Esophagus squamous epithelium (tissue), 5 donors: Measurements from ENCODE around the gene METRN. TPM values are rescaled to one million over a fixed set of nuclear protein-coding genes. Genes with fewer than 3 reads are reported as not detected.

Experiments used
- DNase-seq: peaks from one replicate; lab custom pipeline; 2025; lab: John Stamatoyannopoulos, UW
- H3K27ac ChIP-seq, 4 donors: fragments of 200-600 bp; sonication (generic); one replicate each; pipeline ENCODE4 v1.5.1; 2016 to 2019; ENCODE audit warnings: mild to moderate bottlenecking in 1 of 4
- H3K27me3 ChIP-seq, 4 donors: fragments of 200-600 bp; sonication (generic); 1 replicate in 3 of 4; 2 replicates in 1 of 4; pipeline versions ENCODE4 v1.5.1 to v1.6.0; 2017 to 2021; ENCODE audit warnings: antibody characterized with exemption in 1 of 4
- H3K36me3 ChIP-seq, 3 donors: fragments of 200-600 bp; sonication (generic); one replicate each; pipeline ENCODE4 v1.5.1; 2016 to 2019
- H3K4me1 ChIP-seq, 3 donors: fragments of 200-600 bp; sonication (generic); one replicate each; pipeline ENCODE4 v1.5.1; 2017 to 2019
- H3K4me3 ChIP-seq, 4 donors: fragments of 200-600 bp; sonication (generic); 1 replicate in 3 of 4; 2 replicates in 1 of 4; pipeline ENCODE4 v1.5.1; 2016 to 2019; ENCODE audit warnings: mild to moderate bottlenecking in 2 of 4, moderate library complexity in 1 of 4
- H3K9me3 ChIP-seq, 3 donors: fragments of 200-600 bp; sonication (generic); one replicate each; pipeline ENCODE4 v1.5.1; 2016 to 2019
- POLR2A ChIP-seq, 4 donors: fragments of 450-650 bp; IDR thresholded peaks; one replicate each; pipeline ENCODE4 v1.6.1; 2017; ENCODE audit warnings: antibody characterized with exemption in 4 of 4, mild to moderate bottlenecking in 4 of 4, moderate library complexity in 3 of 4
- WGBS, 2 donors: methylation state at CpG; one replicate each; pipeline ENCODE4 v1.1.5; 2018; 5-methylcytosine and 5-hydroxymethylcytosine counted together
- intact Hi-C: fragments of 100-400 bp; cut with DNase I; formaldehyde crosslinking; loops from one replicate; pipeline ENCODE4 v1.15.0; 2022
- total RNA-seq, 4 donors: library from RNA; depleted of rRNA; stranded (reverse); fragments of >200 nt; gene quantifications; one replicate each; pipeline ENCODE4 v1.1.0, GENCODE V29; 2016
- TF ChIP-seq, protein P1 (sequence below), 6 experiments: fragments of 450-650 bp in 4 of 6; fragments of 200-600 bp in 2 of 6; sonication (generic) in 2 of 6; IDR thresholded peaks; one replicate each; pipeline ENCODE4 v1.5.1; 2016 to 2019; ENCODE audit warnings: antibody characterized with exemption in 6 of 6, mild to moderate bottlenecking in 4 of 6, moderate library complexity in 4 of 6
- donor health status: DM: yes; HTN: yes; CAD: no.

METRN gene
- 10 to 100 TPM in 2 of 4 donors, 1 to 10 TPM in 2; 4.2 to 12.7 (median 8.8) TPM for total RNA-seq

DNA sequence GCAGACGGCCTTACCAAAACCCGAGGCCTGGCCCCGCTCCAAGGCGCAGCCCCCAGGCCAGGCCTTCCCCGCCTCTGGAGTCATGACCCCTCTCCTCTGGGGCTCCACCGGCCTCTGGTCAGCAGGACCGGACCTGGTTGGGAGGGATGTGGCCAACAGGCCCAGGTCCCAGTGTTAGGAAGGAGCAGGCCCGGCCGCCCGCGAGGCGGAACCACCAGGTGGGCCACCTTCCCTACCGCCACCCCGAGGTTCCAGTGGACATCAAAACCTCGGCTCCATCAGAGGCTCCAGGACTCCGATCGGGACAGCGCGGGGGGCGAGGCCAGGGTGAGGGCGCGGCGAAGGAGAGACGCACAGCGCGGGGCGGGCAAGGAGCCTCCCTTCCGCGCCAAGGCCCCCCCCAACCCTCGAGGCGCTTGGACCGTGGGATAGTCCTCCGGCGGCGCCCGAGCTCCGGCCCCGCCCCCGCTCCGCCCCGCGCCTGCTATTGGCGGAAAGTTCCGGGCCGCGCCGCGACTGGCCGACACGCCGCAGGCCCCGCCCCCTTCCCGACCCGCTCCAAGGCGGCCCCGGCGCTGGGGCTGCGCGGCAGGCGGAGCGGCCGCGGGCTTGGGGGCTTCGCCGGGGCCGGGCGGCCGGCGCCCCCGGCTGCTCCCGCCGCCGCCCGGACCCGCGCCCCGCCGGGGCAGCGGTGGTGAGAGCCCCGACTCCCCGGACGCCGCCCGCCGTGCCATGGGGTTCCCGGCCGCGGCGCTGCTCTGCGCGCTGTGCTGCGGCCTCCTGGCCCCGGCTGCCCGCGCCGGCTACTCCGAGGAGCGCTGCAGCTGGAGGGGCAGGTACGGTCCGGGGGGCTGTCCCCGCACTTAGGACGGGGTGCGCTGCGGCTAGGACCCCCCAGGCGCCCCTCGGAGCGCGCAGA lies at the start of gene METRN:
Gene METRN (plus strand): TSS at position 561 of the 919 bp plus-strand sequence. CDS start 172 bp downstream, at position 733.
- Histone ChIP-seq H3K27me3 (peaks cover 6 to 67% (median 18%) of the 10 kb centered on the region in 4 donors), H3K4me3 (peak within 1 kb of the TSS; percentile 52 to 87 (median 62)), H3K36me3 (no peaks in the 10 kb centered on the region), H3K27ac (peak within 1 kb of the TSS in 2 of 4 donors; percentile 36 to 61), H3K9me3 (no peaks in the 10 kb centered on the region), H3K4me1 (peaks cover 23 to 74% (median 25%) of the 10 kb centered on the region in 3 donors)
- no peak for DNase-seq
- intact Hi-C loops = loop anchor here (5.0 kb wide), 1 partner anchor 72 kb away; the partner anchor contains the start of genes CHTF18 and RPUSD1
- peak in 1 of 4 donors; percentile 7 for TF ChIP-seq POLR2A (IDR thresholded peaks at IDR 0.05)
- TF ChIP-seq, protein P1, sequence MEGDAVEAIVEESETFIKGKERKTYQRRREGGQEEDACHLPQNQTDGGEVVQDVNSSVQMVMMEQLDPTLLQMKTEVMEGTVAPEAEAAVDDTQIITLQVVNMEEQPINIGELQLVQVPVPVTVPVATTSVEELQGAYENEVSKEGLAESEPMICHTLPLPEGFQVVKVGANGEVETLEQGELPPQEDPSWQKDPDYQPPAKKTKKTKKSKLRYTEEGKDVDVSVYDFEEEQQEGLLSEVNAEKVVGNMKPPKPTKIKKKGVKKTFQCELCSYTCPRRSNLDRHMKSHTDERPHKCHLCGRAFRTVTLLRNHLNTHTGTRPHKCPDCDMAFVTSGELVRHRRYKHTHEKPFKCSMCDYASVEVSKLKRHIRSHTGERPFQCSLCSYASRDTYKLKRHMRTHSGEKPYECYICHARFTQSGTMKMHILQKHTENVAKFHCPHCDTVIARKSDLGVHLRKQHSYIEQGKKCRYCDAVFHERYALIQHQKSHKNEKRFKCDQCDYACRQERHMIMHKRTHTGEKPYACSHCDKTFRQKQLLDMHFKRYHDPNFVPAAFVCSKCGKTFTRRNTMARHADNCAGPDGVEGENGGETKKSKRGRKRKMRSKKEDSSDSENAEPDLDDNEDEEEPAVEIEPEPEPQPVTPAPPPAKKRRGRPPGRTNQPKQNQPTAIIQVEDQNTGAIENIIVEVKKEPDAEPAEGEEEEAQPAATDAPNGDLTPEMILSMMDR (IDR thresholded peaks at IDR 0.05) = no peak
- no CpG with 5 or more reads among the region's 108 CpGs for WGBS, 2 donors

DNA sequence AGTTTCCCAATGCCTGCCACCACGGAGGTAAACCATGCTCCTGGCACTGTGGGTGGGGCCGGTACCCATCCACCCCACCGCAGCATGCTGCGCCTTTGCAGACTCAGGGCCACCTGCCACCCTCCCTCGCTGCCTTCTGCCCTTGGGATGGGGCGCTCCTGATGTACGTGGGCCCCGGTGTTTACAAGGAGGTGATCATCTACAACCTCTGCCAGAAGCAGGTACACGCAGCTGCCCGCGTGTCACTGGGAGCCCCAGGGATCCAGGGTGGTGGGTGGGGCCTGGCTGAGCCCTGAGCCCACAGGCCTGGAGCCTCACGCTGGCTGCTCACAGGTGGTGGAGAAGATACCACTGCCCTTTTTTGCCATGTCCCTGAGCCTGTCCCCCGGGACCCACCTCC lies 48.3 kb upstream of the METRN start:
- TF ChIP-seq, protein P1 (IDR thresholded peaks at IDR 0.05) = no peak
- TF ChIP-seq POLR2A (IDR thresholded peaks at IDR 0.05) = no peak
- H3K4me1 ChIP-seq = peaks cover 16 to 33% (median 17%) of the 10 kb centered on the region in 3 donors
- WGBS, 2 donors = 88% methylated on average over 4 of the region's 13 CpGs; no CpG with 5 or more reads in 1 of the 2 donors
- no peaks in the 10 kb centered on the region for H3K9me3 ChIP-seq
- H3K27me3 ChIP-seq = no peaks in the 10 kb centered on the region
- H3K36me3 ChIP-seq = peaks cover 16 to 26% (median 19%) of the 10 kb centered on the region in 3 donors
- intact Hi-C loops = loop anchor here (10.0 kb wide), 1 partner anchor 82 kb away; no protein-coding TSS in a partner anchor
- no peak overlapping the region for H3K4me3 ChIP-seq
- no peak overlapping the region for H3K27ac ChIP-seq
- DNase-seq = no peak

DNA sequence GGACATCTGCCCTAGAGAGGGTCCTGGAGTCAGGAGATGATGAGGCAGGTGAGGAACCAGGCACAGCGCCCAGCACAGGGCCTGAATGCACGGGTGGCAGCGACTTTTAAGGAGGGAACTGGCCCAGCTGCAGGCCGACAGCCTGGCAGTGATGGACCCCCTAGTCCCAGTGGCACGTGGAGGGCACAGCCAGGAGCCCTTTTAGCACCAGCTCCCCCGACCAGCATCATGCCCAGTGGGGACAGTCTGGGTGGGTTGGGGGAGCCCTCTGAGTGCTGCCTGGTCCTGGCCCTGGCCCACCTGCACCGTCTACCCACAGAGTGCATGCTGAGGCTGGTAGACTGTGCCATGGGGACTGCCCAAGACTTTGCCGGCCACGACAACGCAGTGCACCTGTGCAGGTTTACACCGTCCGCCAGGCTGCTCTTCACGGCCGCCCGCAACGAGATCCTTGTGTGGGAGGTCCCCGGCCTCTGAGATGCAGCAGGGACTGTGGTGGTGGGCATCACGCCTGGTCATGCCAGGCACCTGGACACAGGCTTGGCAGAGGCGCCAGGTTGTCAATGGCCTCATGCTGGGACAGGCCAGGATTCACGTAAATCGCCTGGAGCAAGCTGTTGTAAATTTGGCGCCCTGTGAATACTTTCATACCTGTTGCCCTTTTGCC lies 47.7 kb upstream of the METRN start:
- Histone ChIP-seq H3K27ac (peak overlapping the region; percentile 87 to 93 (median 92)), H3K4me1 (peaks cover 16 to 32% (median 16%) of the 10 kb centered on the region in 3 donors), H3K27me3 (no peaks in the 10 kb centered on the region), H3K4me3 (peak overlapping the region in 3 of 4 donors; percentile 62 to 89 (median 82)), H3K9me3 (no peaks in the 10 kb centered on the region), H3K36me3 (peaks cover 22 to 33% (median 25%) of the 10 kb centered on the region in 3 donors)
- 52 to 72% methylated on average over 10 to 17 of the region's 22 CpGs for WGBS, 2 donors
- TF ChIP-seq POLR2A (IDR thresholded peaks at IDR 0.05) = no peak
- TF ChIP-seq, protein P1 (IDR thresholded peaks at IDR 0.05) = no peak
- intact Hi-C loops = loop anchor here (10.0 kb wide), 1 partner anchor 82 kb away; no protein-coding TSS in a partner anchor
- no peak for DNase-seq

DNA sequence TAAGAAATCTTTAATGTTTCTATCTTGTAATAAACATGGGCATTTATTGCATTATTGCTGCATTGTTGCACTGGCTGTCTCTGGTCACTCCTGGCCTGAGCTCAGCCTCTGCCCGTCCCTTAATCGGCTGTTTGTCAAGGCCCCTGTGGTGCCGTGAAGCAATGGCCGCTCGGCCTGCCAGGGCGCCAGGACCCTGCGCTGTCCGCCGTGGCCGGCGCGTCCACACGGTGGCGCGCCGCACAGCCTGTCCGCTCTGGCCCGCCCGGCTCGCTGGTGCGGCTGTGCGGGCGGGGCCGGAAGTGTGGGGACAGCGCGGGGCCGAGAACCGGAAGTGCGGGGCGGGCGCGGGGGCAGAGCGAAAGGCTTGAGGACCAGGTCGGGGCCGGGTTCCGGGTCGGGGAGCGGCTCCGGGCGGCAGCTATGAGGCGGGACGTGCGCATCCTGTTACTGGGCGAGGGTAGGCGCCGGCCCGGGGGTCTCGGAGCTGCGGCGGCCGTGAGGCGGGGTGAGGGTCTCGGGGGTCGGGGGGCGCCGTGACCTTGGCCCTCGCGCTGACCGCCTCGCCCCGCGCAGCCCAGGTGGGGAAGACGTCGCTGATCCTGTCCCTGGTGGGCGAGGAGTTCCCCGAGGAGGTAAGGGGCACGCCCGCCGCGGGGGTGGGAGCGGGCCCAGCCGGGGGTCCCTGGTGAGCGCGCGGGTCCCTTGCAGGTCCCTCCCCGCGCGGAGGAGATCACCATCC lies 47.0 kb upstream of the METRN start, which contains the start of gene RHOT2:
Gene RHOT2 (plus strand): TSS at position 353 of the 739 bp plus-strand sequence. CDS start 68 bp downstream, at position 421.
- peak; percentile 65 for DNase-seq
- Histone ChIP-seq H3K36me3 (peaks cover 29 to 40% (median 30%) of the 10 kb centered on the region in 3 donors), H3K27me3 (no peaks in the 10 kb centered on the region), H3K4me1 (peaks cover 16 to 36% (median 16%) of the 10 kb centered on the region in 3 donors), H3K9me3 (no peaks in the 10 kb centered on the region), H3K4me3 (peak within 1 kb of the TSS; percentile 62 to 89 (median 82)), H3K27ac (peak within 1 kb of the TSS; percentile 87 to 93 (median 92))
- 0% methylated on average over 2 of the region's 78 CpGs; no CpG with 5 or more reads in 1 of the 2 donors for WGBS, 2 donors
- TF ChIP-seq, protein P1 (IDR thresholded peaks at IDR 0.05) = peak; percentile 79 to 98 (median 97)
- TF ChIP-seq POLR2A (IDR thresholded peaks at IDR 0.05) = peak in 2 of 4 donors; percentile 49 to 77
- intact Hi-C loops = loop anchor here (10.0 kb wide), 1 partner anchor 83 kb away; no protein-coding TSS in a partner anchor
